ENCODE data around the gene CD58. TPM values are rescaled to one million over a fixed set of nuclear protein-coding genes. Genes with fewer than 3 reads are reported as not detected.

CD58 gene
- total and polyA plus RNA-seq, 9 of the 15 experiments (the other 6 are each of a cell fraction or from before 2014, with no cell fraction given): 18.1 to 113 (median 37.4) TPM

DNA sequence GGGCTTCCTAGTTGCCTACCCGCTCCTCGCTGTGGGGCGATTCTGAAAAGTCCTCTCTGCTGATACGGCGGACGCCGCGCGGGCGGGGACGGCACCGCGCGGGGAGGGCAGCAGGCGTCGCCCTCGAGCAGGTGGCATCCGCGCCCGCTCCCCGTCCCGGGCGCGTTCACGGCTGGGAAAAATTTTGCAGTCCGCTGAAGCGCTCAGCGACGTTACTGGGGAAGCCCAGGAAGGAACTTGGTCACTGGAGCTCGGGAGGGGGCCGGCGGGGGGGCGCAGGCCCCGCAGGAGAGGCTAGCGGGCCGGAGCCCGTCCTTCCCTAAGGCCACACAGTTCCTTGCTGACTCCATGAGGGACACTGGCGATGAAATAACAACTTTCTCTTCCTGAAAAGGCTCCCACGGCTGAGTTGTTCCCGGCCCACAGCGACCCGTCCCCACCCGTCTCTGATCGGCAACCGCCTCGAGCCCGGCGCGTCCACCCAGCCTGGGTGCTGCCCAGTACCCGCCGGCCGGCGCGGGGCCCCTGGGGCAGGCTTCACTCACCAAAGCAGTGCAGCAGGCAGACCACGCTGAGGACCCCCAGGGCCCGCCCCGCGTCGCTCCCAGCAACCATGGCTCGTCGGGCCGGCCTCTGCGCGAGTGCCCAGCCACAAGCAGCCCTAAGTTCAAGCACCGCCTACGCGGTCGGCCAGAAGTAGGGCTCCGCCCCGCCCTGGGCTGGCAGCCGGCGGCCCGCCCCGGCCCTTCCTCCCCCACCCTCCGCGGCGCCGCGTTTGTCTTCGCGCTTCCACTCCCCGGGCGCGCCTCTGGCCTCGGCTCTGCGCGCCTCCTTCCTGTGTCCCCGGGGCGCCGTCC lies at the start of gene CD58 (continued):
- TF ChIP-seq SMARCE1 (IDR thresholded peaks at IDR 0.05) (0 out of 2 replicates have a peak, but pooled peaks have one; percentile 9), NR2C2 (CRISPR knock-in tag; IDR thresholded peaks at IDR 0.05) (no peak), NR2C2 (tag; IDR thresholded peaks at IDR 0.05) (peak; percentile 43; the same call in 1 of the 2 replicates), RB1 (IDR thresholded peaks at IDR 0.05; ENCODE audit: low read depth) (peak; percentile 94), CBX8 (IDR thresholded peaks at IDR 0.05; ENCODE audit: borderline replicate concordance, extremely low read depth, low read depth, low read length, poor library complexity, severe bottlenecking) (no peak), ZKSCAN1 (IDR thresholded peaks at IDR 0.05; ENCODE audit: low read depth, low read length) (no peak), SAFB (IDR thresholded peaks at IDR 0.05; ENCODE audit: borderline replicate concordance, low read depth, low read length) (peak; percentile 57; the same call in 1 of the 2 replicates), TCF7L2 (IDR thresholded peaks at IDR 0.05; ENCODE audit: low read depth, low read length) (no peak), THRAP3 (IDR thresholded peaks at IDR 0.05; ENCODE audit: borderline replicate concordance) (no peak), TCF3 (CRISPR knock-in tag; IDR thresholded peaks at IDR 0.05) (peak; percentile 9; the same call in 1 of the 2 replicates), E2F3 (CRISPR knock-in tag; IDR thresholded peaks at IDR 0.05) (peak; percentile 49; the same call in 1 of the 2 replicates), TEAD4 (IDR thresholded peaks at IDR 0.05; ENCODE audit: low read length) (peak; percentile 18; the same call in 1 of the 2 replicates), TEAD4 (CRISPR knock-in tag; IDR thresholded peaks at IDR 0.05; ENCODE audit: borderline replicate concordance) (no peak), NFYB (IDR thresholded peaks at IDR 0.05; ENCODE audit: extremely low read depth, insufficient read length) (no peak), MBD2 (IDR thresholded peaks at IDR 0.05; ENCODE audit: borderline replicate concordance, low read depth) (peak; percentile 41; the same call in 1 of the 2 replicates), NONO (IDR thresholded peaks at IDR 0.05; ENCODE audit: low read depth in 2 of 2, low read length in 1 of 2) (peak in 1 of 2 experiments; percentile 83; a peak in 2 of 4 replicates), YY1 (IDR thresholded peaks at IDR 0.05; ENCODE audit: borderline replicate concordance in 1 of 3, control insufficient read depth in 1 of 3, extremely low read depth in 1 of 3, insufficient read depth in 3 of 3, insufficient read length in 1 of 3, insufficient replicate concordance in 2 of 3, low read depth in 1 of 3, low read length in 2 of 3) (peak in 2 of 3 experiments; percentile 80 to 82), SMAD4 (CRISPR knock-in tag; conservative IDR thresholded peaks at IDR 0.05) (peak; percentile 77; the same call in 1 of the 2 replicates), C11orf30 (IDR thresholded peaks at IDR 0.05; ENCODE audit: low read depth) (no peak)
- TF ChIP-seq, protein P1, sequence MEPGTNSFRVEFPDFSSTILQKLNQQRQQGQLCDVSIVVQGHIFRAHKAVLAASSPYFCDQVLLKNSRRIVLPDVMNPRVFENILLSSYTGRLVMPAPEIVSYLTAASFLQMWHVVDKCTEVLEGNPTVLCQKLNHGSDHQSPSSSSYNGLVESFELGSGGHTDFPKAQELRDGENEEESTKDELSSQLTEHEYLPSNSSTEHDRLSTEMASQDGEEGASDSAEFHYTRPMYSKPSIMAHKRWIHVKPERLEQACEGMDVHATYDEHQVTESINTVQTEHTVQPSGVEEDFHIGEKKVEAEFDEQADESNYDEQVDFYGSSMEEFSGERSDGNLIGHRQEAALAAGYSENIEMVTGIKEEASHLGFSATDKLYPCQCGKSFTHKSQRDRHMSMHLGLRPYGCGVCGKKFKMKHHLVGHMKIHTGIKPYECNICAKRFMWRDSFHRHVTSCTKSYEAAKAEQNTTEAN (CRISPR knock-in tag; IDR thresholded peaks at IDR 0.05): no peak
- TF ChIP-seq, protein P2, sequence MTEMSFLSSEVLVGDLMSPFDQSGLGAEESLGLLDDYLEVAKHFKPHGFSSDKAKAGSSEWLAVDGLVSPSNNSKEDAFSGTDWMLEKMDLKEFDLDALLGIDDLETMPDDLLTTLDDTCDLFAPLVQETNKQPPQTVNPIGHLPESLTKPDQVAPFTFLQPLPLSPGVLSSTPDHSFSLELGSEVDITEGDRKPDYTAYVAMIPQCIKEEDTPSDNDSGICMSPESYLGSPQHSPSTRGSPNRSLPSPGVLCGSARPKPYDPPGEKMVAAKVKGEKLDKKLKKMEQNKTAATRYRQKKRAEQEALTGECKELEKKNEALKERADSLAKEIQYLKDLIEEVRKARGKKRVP (CRISPR knock-in tag; IDR thresholded peaks at IDR 0.05): 0 out of 2 replicates have a peak, but pooled peaks have one; percentile 21
- TF ChIP-seq, protein P3, sequence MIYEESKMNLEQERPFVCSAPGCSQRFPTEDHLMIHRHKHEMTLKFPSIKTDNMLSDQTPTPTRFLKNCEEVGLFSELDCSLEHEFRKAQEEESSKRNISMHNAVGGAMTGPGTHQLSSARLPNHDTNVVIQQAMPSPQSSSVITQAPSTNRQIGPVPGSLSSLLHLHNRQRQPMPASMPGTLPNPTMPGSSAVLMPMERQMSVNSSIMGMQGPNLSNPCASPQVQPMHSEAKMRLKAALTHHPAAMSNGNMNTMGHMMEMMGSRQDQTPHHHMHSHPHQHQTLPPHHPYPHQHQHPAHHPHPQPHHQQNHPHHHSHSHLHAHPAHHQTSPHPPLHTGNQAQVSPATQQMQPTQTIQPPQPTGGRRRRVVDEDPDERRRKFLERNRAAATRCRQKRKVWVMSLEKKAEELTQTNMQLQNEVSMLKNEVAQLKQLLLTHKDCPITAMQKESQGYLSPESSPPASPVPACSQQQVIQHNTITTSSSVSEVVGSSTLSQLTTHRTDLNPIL (CRISPR knock-in tag; IDR thresholded peaks at IDR 0.05): no peak
- TF ChIP-seq, protein P4, sequence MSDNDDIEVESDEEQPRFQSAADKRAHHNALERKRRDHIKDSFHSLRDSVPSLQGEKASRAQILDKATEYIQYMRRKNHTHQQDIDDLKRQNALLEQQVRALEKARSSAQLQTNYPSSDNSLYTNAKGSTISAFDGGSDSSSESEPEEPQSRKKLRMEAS (CRISPR knock-in tag; IDR thresholded peaks at IDR 0.05): peak; percentile 0
